Ishikawa (cell line): ENCODE results near the gene TBC1D5.

Experiments
- EGR1 ChIP-seq: IDR thresholded peaks from 2 replicates; pipeline ENCODE4 v1.6.1; 2012
- RAD21 ChIP-seq: IDR thresholded peaks from 2 replicates; pipeline ENCODE4 v1.6.1; 2012; ENCODE audit warnings: low read depth
- TAF1 ChIP-seq: IDR thresholded peaks from 2 replicates; pipeline ENCODE4 v1.6.1; 2012; ENCODE audit warnings: low read depth, mild to moderate bottlenecking
- TF ChIP-seq, protein P1 (sequence below): IDR thresholded peaks from 2 replicates; pipeline ENCODE4 v1.6.1; 2012

DNA sequence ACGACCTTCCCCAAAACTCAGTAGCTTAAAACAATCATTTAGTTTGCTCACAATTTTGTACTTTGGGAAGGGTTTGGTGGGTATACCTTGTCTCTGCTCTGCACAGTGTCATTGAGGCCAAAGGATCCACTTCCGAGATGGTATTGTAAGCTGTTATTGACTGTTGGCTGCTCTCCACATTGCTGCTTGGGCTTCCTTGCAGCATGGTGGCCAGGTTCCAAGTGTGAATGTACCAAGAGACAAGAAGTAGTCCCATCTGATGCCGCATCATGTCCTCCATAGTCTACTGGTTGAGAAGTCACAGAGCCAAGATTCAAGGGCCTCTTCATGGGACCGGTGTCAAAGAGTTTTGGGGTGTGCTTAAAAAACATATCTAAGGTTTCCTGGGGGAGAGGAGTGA, 589.2 kb downstream of the TBC1D5 start:
- TF ChIP-seq TAF1 (no peak), RAD21 (no peak), EGR1 (no peak)
- TF ChIP-seq, protein P1, sequence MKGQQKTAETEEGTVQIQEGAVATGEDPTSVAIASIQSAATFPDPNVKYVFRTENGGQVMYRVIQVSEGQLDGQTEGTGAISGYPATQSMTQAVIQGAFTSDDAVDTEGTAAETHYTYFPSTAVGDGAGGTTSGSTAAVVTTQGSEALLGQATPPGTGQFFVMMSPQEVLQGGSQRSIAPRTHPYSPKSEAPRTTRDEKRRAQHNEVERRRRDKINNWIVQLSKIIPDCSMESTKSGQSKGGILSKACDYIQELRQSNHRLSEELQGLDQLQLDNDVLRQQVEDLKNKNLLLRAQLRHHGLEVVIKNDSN = no peak
